HG02798 (cell line): ENCODE results near the gene PYGB.

Experiments used
- ATAC-seq: cut with Tn5 transposase; IDR thresholded peaks from one replicate; pipeline ENCODE4 v1.9.1; 2021; ENCODE audit warnings: mild to moderate bottlenecking; ENCODE audit not compliant: unreplicated experiment, poor library complexity

Gene PYGB

GRCh38 chr20:25215521-25215920 lies 32.4 kb upstream of the PYGB start:
- ATAC-seq = no peak

DNA sequence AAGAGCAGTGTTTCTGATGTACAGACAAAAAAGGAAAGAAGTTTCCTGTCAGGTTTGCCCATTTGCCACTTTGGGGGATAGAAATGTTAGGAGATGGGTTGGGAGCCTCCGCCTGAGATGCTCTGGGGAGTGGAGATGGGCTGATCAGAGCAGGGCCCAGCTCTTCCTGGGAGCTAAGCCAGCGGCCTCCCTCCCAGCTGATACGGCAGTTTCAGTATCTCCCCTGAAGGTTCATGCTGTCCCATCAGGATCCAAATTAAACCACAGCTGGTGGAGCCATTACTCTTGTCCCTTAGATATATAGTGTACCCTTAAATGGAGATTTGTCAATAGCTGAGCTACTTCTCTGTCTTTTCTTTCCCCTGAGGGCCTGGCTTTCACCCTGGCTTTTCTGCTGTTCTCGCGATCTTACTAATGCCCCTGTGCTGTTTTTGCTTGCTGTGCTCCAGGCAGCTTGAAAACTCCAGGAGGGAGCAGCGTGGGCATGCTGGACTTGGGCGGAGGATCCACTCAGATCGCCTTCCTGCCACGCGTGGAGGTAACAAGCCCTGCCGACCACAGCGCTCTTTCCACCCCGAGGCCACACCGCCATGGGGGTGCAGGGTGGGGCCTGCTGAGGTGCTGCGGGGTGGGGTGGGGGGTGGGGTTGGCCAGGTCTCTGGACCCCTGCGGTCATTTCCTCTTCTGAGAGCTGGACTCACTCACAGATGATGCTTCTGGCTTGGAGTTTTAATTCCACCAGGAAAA lies 31.5 kb upstream of the PYGB start:
- no peak for ATAC-seq

DNA sequence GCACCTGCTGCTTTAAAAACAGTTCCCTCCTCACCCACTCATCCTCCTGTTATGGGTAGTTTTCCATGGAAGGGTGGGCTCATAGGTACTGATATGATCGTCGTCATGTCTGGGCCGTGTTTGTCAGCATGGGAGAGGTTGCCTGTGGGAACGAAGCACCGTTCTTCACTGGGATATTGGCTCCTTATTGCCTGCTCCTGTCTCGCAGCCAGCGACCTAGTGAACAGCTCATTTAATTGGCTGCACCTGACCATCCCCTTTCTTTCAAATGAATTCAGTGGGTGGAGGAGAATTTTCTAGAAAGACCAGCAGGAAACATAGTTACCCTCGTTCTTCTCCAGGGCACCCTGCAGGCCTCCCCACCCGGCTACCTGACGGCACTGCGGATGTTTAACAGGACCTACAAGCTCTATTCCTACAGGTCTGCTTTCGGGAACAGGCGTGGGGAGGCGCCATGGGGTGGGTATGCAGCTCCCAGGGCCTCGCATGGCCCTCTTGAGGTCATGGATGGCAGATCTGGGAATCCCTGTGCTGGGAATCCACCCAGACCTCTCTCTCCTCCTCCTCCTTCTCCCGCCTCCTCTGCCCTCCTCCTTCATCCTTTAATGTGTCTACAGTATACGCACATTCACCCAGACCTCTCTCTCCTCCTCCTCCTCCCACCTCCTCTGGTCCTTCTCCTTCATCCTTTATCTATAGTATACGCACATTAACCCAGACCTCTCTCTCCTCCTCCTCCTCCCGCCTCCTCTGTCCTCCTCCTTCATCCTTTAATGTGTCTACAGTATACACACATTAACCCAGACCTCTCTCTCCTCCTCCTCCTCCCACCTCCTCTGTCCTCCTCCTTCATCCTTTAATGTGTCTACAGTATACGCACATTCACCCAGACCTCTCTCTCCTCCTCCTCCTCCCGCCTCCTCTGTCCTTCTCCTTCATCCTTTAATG lies 30.4 kb upstream of the PYGB start:
- ATAC-seq = no peak

DNA sequence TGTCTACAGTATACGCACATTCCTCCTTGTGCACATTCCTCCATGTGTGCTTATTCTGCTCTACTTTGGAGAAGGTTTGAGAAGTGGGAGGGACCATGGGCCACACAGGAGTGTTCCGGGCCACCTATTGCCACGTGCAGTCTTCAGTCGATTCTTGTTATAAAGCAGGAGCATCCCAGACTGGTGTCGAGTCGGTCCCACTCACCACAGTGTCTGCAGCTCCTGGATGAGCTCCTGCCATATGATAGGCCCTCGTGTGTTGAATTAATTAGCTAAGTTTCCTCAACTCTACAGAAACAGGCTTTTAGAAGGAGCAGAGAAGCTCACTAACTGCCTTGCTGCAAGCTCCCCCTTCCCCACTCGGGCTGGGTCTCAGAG lies 29.8 kb upstream of the PYGB start:
- no peak for ATAC-seq

DNA sequence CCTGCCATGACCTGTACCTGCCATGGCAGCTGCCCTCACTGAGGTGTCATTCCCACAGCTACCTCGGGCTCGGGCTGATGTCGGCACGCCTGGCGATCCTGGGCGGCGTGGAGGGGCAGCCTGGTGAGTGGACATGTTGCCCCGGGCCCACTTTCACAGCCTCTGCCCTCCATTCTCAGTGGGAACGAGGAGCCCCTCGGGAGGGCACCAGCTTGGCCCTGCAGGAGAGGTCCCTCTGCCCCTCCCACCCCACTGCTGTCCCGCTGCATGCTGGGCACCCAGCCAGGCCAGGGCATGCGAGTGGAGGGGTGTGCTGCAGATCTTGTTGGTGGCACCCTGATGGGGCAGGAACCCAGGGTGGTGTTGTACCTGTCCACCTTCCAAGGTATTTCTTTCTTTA lies 29.4 kb upstream of the PYGB start:
- no peak for ATAC-seq

DNA sequence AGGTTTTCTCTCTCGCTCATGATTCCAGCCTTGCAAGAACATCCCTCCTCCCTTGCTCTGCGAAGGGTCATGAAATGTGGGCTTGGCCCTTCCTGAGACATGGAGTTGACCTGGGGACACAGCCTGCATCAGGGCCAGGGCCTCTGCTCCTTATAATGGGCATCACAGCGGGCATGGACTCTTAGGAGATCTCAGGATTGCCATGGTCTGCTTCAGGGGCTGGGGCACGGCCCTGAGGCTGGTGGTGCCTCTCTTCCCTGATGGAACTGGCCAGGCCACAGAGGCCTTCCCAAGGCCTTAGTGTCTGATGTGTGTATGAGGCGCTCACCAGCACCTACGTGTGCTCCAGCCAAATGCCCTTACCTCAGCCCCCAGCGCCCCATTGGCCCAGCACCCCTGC lies 28.5 kb upstream of the PYGB start:
- ATAC-seq = no peak

DNA sequence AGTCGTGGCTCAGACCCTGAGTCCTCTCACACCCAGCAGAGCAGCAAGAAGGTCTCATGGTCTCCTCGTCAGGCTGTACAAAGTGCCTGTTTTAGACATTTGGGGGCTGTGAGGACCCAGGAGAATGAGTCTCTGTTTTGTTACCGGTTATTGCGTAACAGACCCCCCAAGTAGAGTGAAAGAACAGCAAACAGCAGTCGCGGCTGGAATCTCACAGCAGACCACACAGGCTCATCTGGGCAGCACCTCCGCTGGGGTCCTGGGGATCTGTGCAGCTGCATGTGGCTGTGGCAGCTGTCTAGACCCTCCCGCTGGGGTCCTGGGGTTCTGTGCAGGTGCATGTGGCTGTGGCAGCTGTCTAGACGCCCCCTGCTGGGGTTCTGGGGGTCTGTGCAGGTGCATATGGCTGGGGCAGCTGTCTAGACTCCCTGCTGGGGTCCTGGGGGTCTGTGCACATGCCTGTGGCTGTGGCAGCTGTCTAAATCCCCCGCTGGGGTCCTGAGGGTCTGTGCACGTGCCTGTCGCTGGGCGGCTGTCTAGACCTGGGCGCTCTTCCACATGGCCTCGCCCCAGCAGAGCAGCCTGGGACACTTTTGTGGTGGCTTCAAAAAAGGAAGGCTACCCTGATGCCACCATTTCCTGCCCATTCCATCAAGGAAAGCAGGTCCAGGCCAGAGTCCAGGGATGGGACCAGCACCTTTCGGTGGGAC lies 27.7 kb upstream of the PYGB start:
- ATAC-seq = no peak

GRCh38 chr20:25220810-25221591 lies 26.9 kb upstream of the PYGB start:
- no peak for ATAC-seq

- ATAC-seq = no peak
Observed at GRCh38 chr20:25221592-25222460, 26.1 kb upstream of the PYGB start.

GRCh38 chr20:25222461-25223178 lies 25.3 kb upstream of the PYGB start:
- ATAC-seq = no peak

DNA sequence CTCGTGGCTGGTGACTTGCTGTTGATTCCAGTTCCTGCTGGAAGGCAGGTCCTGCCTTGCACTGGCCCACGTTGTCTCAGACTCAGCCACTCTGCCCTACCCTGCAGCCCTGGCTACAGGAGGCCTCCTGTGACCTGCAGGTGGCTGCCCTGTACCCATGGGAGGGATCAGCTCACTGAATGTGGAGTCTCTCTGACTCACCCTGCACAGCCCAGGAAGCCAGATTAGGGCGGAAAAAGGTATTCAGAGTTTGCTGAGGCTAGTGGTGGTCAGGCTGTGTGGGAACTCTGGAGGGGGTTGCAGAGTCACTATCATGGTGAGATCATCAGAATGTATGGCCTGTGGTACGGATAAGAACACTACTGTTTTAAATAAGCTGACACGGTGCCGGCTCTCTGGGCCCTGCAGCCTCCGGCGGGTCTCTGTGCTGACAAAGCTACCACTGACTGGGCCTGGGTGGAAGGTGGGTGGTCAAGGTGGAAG lies 24.7 kb upstream of the PYGB start:
- no peak for ATAC-seq

DNA sequence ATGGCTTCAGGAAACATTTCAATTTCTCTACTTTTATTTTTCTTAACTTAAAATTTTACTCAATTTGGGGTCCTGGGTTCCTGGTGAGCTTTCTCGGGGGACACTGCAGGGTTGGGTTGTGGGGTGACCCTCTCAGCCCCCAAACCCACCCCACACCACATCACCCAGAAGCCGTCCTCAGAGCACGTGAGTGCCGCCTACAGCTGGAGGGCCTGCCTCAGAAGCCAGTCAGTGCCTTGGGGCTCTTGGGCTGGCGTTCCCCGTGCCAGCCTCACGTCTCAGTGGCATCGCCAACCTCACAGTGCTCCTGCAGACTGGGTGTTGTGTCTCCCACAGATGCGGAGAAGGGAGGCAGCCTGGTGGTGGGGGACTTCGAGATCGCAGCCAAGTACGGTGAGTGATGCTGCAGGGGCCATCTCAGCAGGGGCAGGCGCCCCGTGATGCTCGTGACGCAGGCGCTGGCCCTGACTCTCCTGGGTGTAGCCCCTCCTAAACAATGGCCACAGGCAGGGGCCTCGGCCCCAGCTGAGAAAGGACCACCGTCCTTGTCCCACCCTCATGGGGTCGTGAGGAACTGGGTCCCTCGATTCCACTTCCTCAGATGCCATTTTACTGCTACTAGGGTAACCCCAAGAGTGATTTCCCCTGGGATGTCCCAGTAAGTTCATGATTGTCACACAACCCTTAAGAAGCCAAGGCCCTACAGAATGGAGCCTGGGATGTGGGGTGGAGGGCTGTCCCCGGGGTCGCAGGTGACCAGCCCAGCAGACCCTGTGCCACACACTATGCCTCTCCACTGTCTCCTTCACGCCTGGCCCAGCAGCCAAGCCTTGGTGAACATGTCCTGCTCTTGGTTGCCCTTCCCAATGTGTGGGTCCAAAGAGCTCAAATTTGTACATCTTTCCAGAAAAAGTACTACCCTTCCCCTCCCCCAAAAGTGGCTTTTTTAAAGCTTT lies 23.8 kb upstream of the PYGB start:
- ATAC-seq = no peak

DNA sequence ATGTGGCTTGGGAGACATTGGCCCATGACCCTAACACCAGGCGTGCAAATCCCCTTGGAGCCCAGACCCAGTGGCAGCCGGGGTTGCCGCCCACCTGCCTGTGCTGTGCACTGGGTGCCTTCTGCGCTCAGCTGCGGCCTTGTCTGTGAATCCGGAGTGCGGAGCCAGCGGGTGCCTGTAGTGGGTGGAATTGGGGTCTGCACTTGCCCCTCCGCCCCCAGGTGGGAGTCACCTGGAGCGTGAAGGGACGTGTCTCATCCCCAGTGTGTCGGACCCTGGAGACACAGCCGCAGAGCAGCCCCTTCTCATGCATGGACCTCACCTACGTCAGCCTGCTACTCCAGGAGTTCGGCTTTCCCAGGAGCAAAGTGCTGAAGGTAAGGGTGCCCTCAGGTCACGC lies 22.9 kb upstream of the PYGB start:
- no peak for ATAC-seq

DNA sequence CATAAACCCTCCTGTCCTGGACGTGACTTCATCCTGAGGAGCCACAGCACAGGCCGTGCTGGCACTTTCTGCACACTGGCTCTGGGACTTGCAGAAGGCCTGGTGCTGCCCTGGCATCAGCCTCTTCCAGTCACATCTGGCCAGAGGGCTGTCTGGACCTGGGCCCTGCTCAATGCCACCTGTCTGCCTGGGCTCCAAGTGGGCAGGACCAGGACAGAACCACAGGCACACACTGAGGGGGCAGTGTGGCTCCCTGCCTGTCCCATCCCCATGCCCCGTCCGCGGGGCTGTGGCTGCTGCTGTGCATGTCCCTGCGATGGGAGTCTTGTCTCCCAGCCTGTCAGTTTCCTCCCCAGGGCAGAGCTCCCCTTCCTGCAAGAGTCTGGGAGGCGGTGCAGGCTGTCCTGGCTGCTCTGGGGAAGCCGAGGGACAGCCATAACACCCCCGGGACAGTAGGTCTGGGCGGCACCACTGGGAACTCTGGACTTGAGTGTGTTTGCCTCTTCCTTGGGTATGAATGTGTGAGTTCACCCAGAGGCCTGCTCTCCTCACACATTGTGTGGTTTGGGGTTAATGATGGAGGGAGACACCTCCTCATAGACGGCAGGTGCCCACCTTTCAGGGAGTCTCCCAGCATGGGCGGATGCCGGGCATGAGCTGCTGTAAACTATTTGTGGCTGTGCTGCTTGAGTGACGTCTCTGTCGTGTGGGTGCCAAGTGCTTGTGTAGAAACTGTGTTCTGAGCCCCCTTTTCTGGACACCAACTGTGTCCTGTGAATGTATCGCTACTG lies 22.0 kb upstream of the PYGB start:
- ATAC-seq = no peak

- no peak for ATAC-seq
Observed at GRCh38 chr20:25226433-25227316, 21.2 kb upstream of the PYGB start.
